Left lung (tissue), 10 donors: ENCODE data around the gene PRKCA. TPM values are rescaled to one million over a fixed set of nuclear protein-coding genes. Genes with fewer than 3 reads are reported as not detected.
A peak's percentile ranks its signal among the peaks of the same experiment; 100 is the strongest.
"Not testable (repeated sequence)": the region's sequence is repeated elsewhere in the genome, so short reads cannot be mapped to it uniquely, and the experiment has no call there.

ENCODE experiments used
- ATAC-seq: fragments of 200-7000 bp; cut with Tn5 transposase; one replicate; pipeline ENCODE4 v1.9.1; 2020; ENCODE audit warnings: moderate library complexity
- DNase-seq, 4 donors: peaks; one replicate each; pipeline ENCODE4 v3.0.0-alpha.2; 2013 to 2020
- H3K27ac ChIP-seq, 2 donors: fragments of 200-600 bp; sonication (generic) in 1 of 2; one replicate each; pipeline versions ENCODE4 v1.5.0 to v1.8.0; 2020 to 2021
- H3K27me3 ChIP-seq, 2 donors: fragments of 200-600 bp; sonication (generic) in 1 of 2; one replicate each; pipeline versions ENCODE4 v1.5.0 to v1.8.0; 2020 to 2021
- H3K36me3 ChIP-seq, 2 donors: fragments of 200-600 bp; sonication (generic) in 1 of 2; one replicate each; pipeline versions ENCODE4 v1.5.0 to v1.8.0; 2020 to 2021
- H3K4me1 ChIP-seq, 2 donors: fragments of 200-600 bp; one replicate each; pipeline ENCODE4 v1.8.0; 2021
- H3K4me3 ChIP-seq, 2 donors: fragments of 200-600 bp; sonication (generic) in 1 of 2; one replicate each; pipeline versions ENCODE4 v1.5.0 to v1.8.0; 2020 to 2021; ENCODE audit warnings: mild to moderate bottlenecking in 1 of 2
- H3K9me3 ChIP-seq, 2 donors: fragments of 200-600 bp; sonication (generic) in 1 of 2; one replicate each; pipeline versions ENCODE4 v1.5.0 to v1.8.0; 2020 to 2021
- intact Hi-C, 2 donors: fragments of 100-400 bp; cut with DNase I; formaldehyde crosslinking; loops; one replicate each; pipeline versions ENCODE4 v1.11.2 to v1.14.2; 2022
- polyA plus RNA-seq, 6 donors: library from polyadenylated mRNA; unstranded; fragments of 120-200 nt; gene quantifications; one replicate each; pipeline ENCODE4 v1.2.1, GENCODE V29; 2013; ENCODE audit not compliant: insufficient read length in 6 of 6
- total RNA-seq, 2 donors: library from RNA; stranded (reverse); fragmentation: NEBNext Ultra II Directional; extraction: Animal tissue kit (Norgen Biotek cat#: 25700); gene quantifications; one replicate each; pipeline ENCODE4 v1.2.1, GENCODE V29; 2021
- TF ChIP-seq, protein P1 (sequence below), 2 donors: fragments of 200-600 bp; sonication (generic) in 1 of 2; IDR thresholded peaks; one replicate each; pipeline versions ENCODE4 v1.5.0 to v1.8.0; 2021; ENCODE audit warnings: antibody characterized with exemption in 2 of 2
- donor health status: DM: no; HTN: yes; CAD: no.
- donor health status: DM: no; HTN: no; CAD: no.

Gene PRKCA
- total and polyA plus RNA-seq, 8 donors = 16.4 to 30.4 (median 17.5) TPM

DNA sequence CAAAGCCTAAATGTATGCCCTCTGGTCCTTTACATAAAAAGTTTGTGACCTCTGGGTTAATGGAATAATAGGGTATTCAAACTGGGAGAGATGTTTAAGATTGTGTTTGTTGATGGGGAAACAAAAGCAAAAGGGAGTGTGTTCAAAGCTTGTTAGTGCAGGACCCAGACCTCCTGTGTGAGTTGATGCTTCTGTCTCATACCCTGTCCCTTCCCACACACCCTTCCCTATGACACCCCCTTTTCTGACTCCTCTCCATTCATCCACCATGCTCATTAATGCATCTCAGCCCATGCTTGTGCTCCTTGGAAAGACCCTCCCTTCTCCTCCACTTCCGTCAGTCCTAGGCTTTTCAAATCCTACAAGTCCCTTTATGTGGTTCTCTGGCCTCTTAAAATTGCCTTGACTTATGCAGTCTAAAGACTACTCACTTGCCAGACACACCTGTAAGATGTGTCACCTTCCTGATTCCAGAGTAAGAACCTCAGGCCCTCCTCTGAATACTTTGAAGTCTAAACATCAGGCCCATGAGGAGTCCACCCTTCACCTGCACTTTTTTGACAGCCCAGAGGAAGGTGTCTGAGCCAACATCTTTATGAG lies 404.5 kb downstream of the PRKCA start:
- ATAC-seq (no peak), DNase-seq (no peak)
- intact Hi-C loops = loop anchor here in 1 of 2 donors (10.0 kb wide), 1 partner anchor 508 kb away; no protein-coding TSS in a partner anchor
- no peaks in the 10 kb centered on the region for H3K4me1 ChIP-seq
- no peaks in the 10 kb centered on the region for H3K27me3 ChIP-seq
- no peaks in the 10 kb centered on the region for H3K36me3 ChIP-seq
- no peak overlapping the region for H3K4me3 ChIP-seq
- TF ChIP-seq, protein P1, sequence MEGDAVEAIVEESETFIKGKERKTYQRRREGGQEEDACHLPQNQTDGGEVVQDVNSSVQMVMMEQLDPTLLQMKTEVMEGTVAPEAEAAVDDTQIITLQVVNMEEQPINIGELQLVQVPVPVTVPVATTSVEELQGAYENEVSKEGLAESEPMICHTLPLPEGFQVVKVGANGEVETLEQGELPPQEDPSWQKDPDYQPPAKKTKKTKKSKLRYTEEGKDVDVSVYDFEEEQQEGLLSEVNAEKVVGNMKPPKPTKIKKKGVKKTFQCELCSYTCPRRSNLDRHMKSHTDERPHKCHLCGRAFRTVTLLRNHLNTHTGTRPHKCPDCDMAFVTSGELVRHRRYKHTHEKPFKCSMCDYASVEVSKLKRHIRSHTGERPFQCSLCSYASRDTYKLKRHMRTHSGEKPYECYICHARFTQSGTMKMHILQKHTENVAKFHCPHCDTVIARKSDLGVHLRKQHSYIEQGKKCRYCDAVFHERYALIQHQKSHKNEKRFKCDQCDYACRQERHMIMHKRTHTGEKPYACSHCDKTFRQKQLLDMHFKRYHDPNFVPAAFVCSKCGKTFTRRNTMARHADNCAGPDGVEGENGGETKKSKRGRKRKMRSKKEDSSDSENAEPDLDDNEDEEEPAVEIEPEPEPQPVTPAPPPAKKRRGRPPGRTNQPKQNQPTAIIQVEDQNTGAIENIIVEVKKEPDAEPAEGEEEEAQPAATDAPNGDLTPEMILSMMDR (IDR thresholded peaks at IDR 0.05) = no peak
- H3K9me3 ChIP-seq = no peaks in the 10 kb centered on the region
- H3K27ac ChIP-seq = no peak overlapping the region

DNA sequence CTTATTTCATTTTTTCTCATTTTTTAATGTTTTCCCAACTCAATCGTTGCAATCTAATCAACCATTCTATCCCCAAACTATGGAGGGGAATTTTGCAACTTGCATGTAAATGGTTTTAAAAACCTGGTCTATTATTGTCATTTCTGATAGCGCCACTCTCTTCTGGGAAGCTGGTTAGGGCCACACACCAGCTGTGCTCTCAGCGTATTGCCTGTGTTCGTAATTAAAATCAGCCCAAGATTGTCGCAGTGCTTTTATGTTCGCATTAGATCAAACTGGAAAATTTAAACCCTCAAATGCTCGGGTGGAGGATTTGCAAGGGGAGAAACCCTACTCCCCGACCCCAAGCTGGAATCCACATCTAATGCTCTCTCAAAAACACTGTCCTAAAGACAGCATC lies 409.0 kb downstream of the PRKCA start:
- Histone ChIP-seq H3K27me3 (no peaks in the 10 kb centered on the region), H3K36me3 (no peaks in the 10 kb centered on the region), H3K4me3 (no peak overlapping the region), H3K9me3 (no peaks in the 10 kb centered on the region), H3K4me1 (no peaks in the 10 kb centered on the region), H3K27ac (no peak overlapping the region)
- no peak for ATAC-seq
- TF ChIP-seq, protein P1 (IDR thresholded peaks at IDR 0.05) = no peak
- DNase-seq = no peak
- intact Hi-C loops = no loop called here

DNA sequence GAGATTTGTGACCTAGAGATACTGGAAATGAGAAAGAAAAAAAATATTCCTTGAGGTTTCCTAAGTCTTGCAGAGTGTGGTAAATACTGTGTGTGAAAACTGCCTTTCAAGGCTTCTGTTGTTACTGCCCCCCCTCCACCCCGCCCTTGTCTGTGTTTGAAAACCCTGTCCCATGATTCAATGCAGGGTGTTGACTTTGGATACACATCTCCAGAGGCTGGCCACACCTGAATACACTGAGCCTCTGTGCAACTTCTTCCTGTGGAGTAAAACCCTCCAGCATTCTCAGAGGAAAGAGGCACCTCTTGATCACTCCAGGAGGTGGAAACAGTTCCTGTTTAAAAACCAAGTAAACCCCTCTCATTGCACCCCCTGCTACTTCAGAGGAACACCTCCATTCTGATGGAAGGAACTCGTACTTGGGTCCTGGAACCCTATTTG lies 409.5 kb downstream of the PRKCA start:
- peak overlapping the region; percentile 28 to 43 for H3K27ac ChIP-seq

DNA sequence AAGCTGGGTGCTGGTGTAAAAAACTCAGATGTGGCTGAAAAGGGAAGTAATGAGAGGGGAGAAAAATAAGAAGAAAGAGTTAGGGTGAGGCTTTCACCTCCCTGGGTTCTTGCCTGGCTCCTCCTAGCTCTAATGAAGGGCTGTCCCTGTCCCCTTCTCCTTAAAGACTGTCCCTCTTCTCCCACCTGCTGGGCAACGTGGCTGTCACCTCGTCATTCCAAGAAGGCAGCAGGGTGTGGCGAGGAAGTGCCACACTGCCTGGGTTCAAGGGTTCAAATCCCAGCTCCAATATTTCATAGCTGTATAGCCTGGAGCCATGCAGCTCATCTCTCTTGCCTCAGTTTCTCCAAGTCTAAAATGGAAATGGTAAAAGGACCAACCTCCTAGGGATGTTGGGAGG lies 410.0 kb downstream of the PRKCA start:
- intact Hi-C loops = no loop called here
- Histone ChIP-seq H3K9me3 (no peaks in the 10 kb centered on the region), H3K27me3 (no peaks in the 10 kb centered on the region), H3K27ac (peak overlapping the region; percentile 28 to 43), H3K4me1 (no peaks in the 10 kb centered on the region), H3K36me3 (no peaks in the 10 kb centered on the region), H3K4me3 (no peak overlapping the region)
- ATAC-seq (no peak), DNase-seq (no peak)
- TF ChIP-seq, protein P1 (IDR thresholded peaks at IDR 0.05) = no peak

More for the DNA sequence above, 409.5 kb downstream of the PRKCA start:
- intact Hi-C loops = no loop called here
- Histone ChIP-seq H3K36me3 (no peaks in the 10 kb centered on the region), H3K4me1 (no peaks in the 10 kb centered on the region), H3K4me3 (no peak overlapping the region), H3K27me3 (no peaks in the 10 kb centered on the region), H3K9me3 (no peaks in the 10 kb centered on the region)
- TF ChIP-seq, protein P1 (IDR thresholded peaks at IDR 0.05) = no peak
- DNase-seq = peak in 2 of 4 donors; percentile 42
- ATAC-seq = peak; percentile 93

DNA sequence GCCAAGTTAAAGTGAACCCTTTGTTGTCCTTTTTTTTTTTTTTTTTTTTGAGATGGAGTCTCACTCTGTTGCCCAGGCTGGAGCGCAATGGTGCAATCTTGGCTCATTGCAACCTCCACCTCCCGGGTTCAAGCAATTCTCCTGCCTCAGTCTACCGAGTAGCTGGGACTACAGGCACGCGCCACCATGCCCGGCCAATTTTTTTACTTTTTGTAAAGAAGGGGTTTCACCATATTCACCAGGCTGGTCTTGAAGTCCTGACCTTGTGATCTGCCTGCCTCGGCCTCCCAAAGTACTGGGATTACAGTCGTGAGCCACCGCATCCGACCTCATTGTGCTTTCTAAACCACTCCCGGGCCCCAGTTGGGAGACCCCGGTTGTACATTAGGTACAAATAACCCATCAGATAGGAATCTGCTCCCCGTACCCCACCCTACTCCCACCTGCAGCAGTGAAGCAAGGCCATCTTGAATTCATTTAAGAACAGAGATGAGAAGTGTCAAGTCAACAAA lies 410.7 kb downstream of the PRKCA start:
- H3K4me1 ChIP-seq, intact Hi-C loops, H3K27me3 ChIP-seq, H3K36me3 ChIP-seq, ATAC-seq, H3K9me3 ChIP-seq, H3K4me3 ChIP-seq, DNase-seq, H3K27ac ChIP-seq: not testable (repeated sequence)
